Fibroblast of villous mesenchyme (primary cell): ENCODE results near the gene AGA. TPM values are rescaled to one million over a fixed set of nuclear protein-coding genes. Genes with fewer than 3 reads are reported as not detected.

Experiments used
- DNase-seq: peaks from one replicate; pipeline ENCODE4 v3.0.0-alpha.2; 2010; ENCODE audit warnings: low read depth
- H3K4me3 ChIP-seq: 2 replicates; pipeline ENCODE4 v1.5.1; 2011; ENCODE audit warnings: low read depth, mild to moderate bottlenecking, low read length
- CTCF ChIP-seq: IDR thresholded peaks from 2 replicates; pipeline ENCODE4 v1.5.1; 2012; ENCODE audit warnings: low read depth, mild to moderate bottlenecking, low read length; ENCODE audit not compliant: insufficient read depth
- total RNA-seq: library from RNA; depleted of rRNA; stranded (reverse); fragments of >200 nt; gene quantifications from 2 replicates; pipeline ENCODE4 v1.2.3, GENCODE V29; 2012

AGA gene
- 26.3 and 65.7 TPM in 2 replicates for total RNA-seq

GRCh38 chr4:177441803-177442622 is at the start of gene AGA:
Gene AGA, minus strand, starts transcription at chr4:177442437. Its CDS starts 62 bp downstream, at chr4:177442375.
- peak; percentile 96 for DNase-seq
- no peak for TF ChIP-seq CTCF
- peak within 1 kb of the TSS; percentile 82 for H3K4me3 ChIP-seq

DNA sequence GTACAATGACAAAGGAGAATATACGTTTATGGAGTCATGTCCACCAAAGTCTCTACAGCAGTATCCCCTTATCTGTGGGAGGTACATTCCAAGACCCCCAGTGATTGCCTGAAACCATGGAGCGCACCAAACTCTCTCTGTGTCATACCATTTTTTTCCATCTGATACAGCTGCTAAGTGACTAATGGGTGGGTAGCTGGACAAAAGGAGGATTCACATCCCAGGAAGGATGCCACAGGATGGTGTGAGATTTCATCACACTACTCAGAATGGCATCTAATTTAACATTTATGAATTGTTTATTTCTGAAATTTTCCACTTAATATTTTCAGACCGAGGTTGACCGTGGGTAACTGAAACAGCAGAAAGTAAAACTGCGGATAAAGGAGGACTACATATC is 49.8 kb upstream of the AGA start:
- H3K4me3 ChIP-seq, result no peak overlapping the region
- no peak for TF ChIP-seq CTCF
- DNase-seq, result no peak

- no peak overlapping the region for H3K4me3 ChIP-seq
- DNase-seq, result no peak
- TF ChIP-seq CTCF, result no peak
Measured at GRCh38 chr4:177490769-177491168, 48.5 kb upstream of the AGA start.

DNA sequence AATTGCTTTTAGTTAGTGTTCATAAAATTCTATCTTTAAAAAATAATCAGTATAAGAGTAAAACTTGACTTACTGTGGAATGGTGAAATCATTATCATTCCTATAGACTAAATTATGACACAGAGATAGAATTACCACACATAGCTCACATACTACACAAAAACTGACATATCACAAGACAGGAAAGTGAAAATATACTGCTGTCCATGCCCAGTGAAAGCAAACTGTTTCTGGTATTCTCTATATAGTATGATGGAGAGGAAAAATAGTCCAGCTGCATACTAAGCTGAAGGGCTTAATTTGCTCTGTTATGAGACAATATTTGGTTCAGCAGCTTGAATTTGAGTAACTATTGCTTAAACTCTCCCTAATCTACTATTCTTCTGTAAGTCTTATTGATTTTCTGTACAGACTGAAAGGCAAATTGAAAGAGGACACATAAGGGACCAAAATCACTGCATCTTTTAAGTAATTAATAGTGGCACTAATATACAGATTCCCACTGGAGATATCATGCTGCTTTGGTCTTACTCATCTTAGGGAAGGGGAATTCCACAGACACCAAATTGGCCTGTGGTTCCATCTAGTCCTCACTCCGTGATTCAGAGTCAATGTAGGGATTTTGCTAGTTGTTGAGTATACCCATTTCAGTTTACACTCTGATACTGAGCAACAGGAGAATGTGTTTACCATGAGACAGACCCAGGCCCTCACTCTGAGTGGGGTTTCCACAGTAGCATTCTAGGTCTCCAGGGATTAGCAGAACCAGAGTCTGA is 47.4 kb upstream of the AGA start:
- DNase-seq, result peak; percentile 8
- no peak for TF ChIP-seq CTCF
- H3K4me3 ChIP-seq, result no peak overlapping the region

DNA sequence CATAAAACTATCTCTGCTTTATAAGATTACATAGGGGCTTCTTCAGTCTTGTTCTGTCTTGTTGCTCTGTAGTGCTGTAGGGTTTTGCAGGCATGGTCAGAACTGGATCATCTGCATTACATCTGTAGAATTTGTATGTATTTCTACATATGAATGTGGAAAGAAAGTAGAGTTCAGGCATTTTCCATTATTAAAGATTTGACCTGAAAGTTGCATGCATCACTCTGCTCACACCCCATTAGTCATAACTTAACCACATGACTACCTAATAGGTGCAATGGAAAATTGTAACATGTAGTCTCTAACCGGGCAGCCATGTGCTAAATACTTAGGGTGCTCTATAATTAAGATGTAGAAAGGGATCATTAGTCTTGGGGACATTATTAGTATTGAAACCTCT is 45.7 kb upstream of the AGA start:
- DNase-seq, result no peak
- no peak for TF ChIP-seq CTCF
- no peak overlapping the region for H3K4me3 ChIP-seq

DNA sequence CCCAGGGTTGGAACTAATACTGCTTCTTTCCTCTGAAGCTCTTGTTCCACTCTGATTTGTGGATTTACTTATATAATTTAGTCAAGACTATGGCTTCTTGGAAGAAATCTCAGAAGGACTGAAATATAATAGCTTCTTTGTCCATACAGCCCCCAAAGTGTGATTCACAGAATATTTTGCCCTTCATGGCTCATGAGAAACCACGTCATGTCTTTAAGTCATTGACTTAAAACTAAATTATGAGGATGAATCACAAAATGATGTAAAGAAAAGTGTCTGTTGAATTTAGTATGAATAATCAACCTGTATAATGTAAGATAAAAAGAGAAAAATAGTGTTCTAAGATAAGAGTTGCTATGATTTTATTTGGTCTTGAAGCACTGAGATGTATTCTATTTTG is 43.3 kb upstream of the AGA start:
- no peak for DNase-seq
- no peak for TF ChIP-seq CTCF
- H3K4me3 ChIP-seq, result no peak overlapping the region
